ENCODE results near the gene ADCY9. TPM values are rescaled to one million over a fixed set of nuclear protein-coding genes. Genes with fewer than 3 reads are reported as not detected.
"Not testable (repeated sequence)": the region's sequence is repeated elsewhere in the genome, so short reads cannot be mapped to it uniquely, and the experiment has no call there.

ADCY9 gene
- total RNA-seq, 1 experiment from 2014 or later: 10.5 TPM

DNA sequence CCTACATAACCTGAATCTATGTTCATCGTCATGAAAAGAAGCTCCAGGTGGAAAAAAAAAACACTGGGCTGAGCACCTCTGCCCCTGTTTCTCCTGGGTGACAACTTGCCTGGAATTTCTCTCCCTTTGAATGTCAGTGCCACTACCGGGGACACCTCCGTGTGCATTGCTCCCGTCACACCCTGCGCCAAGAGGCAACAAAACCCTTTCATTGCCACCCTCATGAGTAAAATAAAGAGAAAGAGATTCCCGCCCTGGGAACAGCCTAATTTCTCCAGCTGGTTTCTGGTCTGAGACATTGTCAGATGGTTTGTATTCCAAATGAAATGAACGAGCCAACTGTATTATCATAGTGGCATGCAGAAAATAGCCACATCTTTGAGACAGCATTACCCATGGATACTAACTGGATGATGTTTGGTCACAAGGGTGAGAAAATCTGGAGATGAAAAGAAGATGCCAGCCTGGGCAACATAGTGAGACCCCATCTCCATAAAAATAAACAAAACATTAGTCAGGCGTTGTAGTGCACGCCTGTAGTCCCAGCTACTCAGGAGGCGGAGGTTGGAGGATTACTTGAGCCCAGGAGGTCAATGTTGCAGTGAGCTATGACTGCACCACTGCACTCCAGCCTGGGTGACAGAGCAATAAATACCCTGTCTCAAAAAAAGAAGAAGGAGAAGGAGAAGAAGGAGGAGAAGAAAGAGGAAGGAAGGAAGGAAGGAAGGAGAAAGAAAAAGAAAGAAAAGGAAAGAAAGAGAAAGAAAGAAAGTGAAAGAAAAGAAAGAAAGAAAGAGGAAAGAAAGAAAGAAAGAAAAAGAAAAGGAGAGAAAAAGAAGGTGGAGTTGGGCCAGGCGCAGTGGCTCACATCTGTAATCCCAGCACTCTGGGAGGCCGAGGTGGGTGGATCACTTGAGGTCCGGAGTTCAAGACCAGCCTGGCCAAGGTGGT, 42.2 kb upstream of the ADCY9 start:
- TF ChIP-seq, protein P1, sequence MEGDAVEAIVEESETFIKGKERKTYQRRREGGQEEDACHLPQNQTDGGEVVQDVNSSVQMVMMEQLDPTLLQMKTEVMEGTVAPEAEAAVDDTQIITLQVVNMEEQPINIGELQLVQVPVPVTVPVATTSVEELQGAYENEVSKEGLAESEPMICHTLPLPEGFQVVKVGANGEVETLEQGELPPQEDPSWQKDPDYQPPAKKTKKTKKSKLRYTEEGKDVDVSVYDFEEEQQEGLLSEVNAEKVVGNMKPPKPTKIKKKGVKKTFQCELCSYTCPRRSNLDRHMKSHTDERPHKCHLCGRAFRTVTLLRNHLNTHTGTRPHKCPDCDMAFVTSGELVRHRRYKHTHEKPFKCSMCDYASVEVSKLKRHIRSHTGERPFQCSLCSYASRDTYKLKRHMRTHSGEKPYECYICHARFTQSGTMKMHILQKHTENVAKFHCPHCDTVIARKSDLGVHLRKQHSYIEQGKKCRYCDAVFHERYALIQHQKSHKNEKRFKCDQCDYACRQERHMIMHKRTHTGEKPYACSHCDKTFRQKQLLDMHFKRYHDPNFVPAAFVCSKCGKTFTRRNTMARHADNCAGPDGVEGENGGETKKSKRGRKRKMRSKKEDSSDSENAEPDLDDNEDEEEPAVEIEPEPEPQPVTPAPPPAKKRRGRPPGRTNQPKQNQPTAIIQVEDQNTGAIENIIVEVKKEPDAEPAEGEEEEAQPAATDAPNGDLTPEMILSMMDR (conservative IDR thresholded peaks at IDR 0.05): no peak
- no peaks in the 10 kb centered on the region for H3K36me3 ChIP-seq (ENCODE audit: low read depth)
- no peaks in the 10 kb centered on the region for H3K9me3 ChIP-seq (ENCODE audit: insufficient read depth, low read depth)
- POLR2A ChIA-PET (ENCODE audit: unreplicated experiment): no interaction called here
- no peaks in the 10 kb centered on the region for H4K20me1 ChIP-seq (ENCODE audit: insufficient read depth)
- CTCF ChIA-PET: no interaction called here
- H3K4me2 ChIP-seq: no peak overlapping the region
- no TSS peak for BruUV-seq (replicated peaks)
- H3K27me3 ChIP-seq (ENCODE audit: insufficient read depth, low read depth): 0 out of 2 replicates have a peak, but pooled peaks cover 6% of the 10 kb centered on the region
- no peaks in the 10 kb centered on the region for H3K79me2 ChIP-seq (ENCODE audit: low read depth)
- H3K4me1 ChIP-seq (replicated peaks; ENCODE audit: insufficient read depth): no peaks in the 10 kb centered on the region
- DNase-seq: no peak
- H3K9me2 ChIP-seq (ENCODE audit: insufficient read depth): no peaks in the 10 kb centered on the region
- intact Hi-C loops (cut with micrococcal nuclease; ENCODE audit: unreplicated experiment): no loop called here
- H3K4me3 ChIP-seq: no peak overlapping the region
- no peak overlapping the region for H3K27ac ChIP-seq
- no peak overlapping the region for H2AFZ ChIP-seq
- no peaks in the 10 kb centered on the region for H3F3A ChIP-seq (ENCODE audit: insufficient read depth, low read depth)

DNA sequence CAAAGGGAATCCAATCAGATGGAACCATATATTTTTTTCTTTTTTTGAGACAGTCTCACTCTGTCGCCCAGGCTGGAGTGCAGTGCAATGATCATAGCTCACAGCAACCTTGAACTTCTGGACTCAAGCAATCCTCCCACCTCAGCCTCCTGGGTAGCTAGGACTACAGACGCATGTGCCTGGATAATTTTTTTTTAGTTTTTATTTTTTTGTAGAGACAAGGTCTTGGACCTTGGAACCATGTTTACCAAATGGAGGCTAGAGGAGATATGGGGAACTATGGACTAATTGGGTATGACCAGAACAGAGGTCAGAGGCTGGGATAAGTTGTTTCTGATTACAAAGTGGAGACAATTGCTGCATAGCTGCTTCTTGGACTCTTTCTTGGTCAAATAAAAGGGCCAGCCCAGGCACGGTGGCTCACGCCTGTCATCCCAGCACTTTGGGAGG, 41.2 kb upstream of the ADCY9 start:
- no peak for TF ChIP-seq EZH2 (IDR thresholded peaks at IDR 0.05; ENCODE audit: low read depth)
- TF ChIP-seq, protein P1 (conservative IDR thresholded peaks at IDR 0.05): no peak
- Histone ChIP-seq H3K9me2 (ENCODE audit: insufficient read depth) (no peaks in the 10 kb centered on the region), H3F3A (ENCODE audit: insufficient read depth, low read depth) (peaks cover under 1% of the 10 kb centered on the region; the same call in 1 of the 2 replicates), H3K27me3 (ENCODE audit: insufficient read depth, low read depth) (0 out of 2 replicates have a peak, but pooled peaks cover 6% of the 10 kb centered on the region), H3K9me3 (ENCODE audit: insufficient read depth, low read depth) (no peaks in the 10 kb centered on the region), H3K36me3 (ENCODE audit: low read depth) (no peaks in the 10 kb centered on the region), H3K79me2 (ENCODE audit: low read depth) (no peaks in the 10 kb centered on the region), H3K4me1 (replicated peaks; ENCODE audit: insufficient read depth) (no peaks in the 10 kb centered on the region), H3K4me2 (no peak overlapping the region), H2AFZ (no peak overlapping the region), H4K20me1 (ENCODE audit: insufficient read depth) (no peaks in the 10 kb centered on the region), H3K4me3 (no peak overlapping the region), H3K27ac (no peak overlapping the region)
- no TSS peak for BruUV-seq (replicated peaks)
- intact Hi-C loops (cut with micrococcal nuclease; ENCODE audit: unreplicated experiment): no loop called here
- no peak for DNase-seq
- CTCF ChIA-PET: no interaction called here
- POLR2A ChIA-PET (ENCODE audit: unreplicated experiment): no interaction called here

DNA sequence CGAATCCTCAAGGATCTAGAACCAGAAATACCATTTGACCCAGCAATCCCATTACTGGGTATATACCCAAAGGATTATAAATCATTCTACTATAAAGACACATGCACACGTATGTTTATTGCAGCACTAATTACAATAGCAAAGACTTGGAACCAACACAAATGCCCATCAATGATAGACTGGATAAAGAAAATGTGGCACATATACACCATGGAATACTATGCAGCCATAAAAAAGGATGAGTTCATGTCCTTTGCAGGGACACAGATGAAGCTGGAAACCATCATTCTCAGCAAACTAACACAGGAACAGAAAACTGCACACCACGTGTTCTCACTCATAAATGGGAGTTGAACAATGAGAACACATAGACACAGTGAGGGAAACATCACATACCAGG, 40.3 kb upstream of the ADCY9 start:
- CTCF ChIA-PET; intact Hi-C loops (cut with micrococcal nuclease; ENCODE audit: unreplicated experiment); H3K79me2 ChIP-seq (ENCODE audit: low read depth); H3K4me2 ChIP-seq; H3K4me3 ChIP-seq; H3K4me1 ChIP-seq (replicated peaks; ENCODE audit: insufficient read depth); H3K27me3 ChIP-seq (ENCODE audit: insufficient read depth, low read depth); H3K36me3 ChIP-seq (ENCODE audit: low read depth); DNase-seq; H3K9me3 ChIP-seq (ENCODE audit: insufficient read depth, low read depth); H2AFZ ChIP-seq; BruUV-seq (replicated peaks); POLR2A ChIA-PET (ENCODE audit: unreplicated experiment); H4K20me1 ChIP-seq (ENCODE audit: insufficient read depth); H3F3A ChIP-seq (ENCODE audit: insufficient read depth, low read depth); H3K27ac ChIP-seq; H3K9me2 ChIP-seq (ENCODE audit: insufficient read depth): not testable (repeated sequence)

DNA sequence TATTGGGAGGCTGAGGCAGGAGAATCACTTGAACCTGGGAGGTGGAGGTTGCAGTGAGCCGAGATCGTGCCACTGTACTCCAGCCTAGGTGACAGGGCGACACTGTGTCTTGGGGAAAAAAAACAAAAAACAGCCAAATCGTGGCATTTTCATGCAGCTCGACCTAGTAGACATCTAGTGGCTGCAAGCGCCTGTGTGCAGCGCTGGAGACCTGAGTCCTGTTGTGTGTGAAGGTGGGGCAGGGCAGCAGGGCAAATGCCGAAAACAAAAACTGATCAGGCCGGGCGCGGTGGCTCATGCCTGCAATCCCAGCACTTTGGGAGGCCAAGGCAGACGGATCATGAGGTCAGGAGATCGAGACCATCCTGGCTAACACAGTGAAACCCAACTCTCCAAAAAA, 37.1 kb upstream of the ADCY9 start:
- intact Hi-C loops (cut with micrococcal nuclease; ENCODE audit: unreplicated experiment); H3K4me2 ChIP-seq: not testable (repeated sequence)

More for the DNA sequence above, 37.1 kb upstream of the ADCY9 start:
- H3K36me3 ChIP-seq (ENCODE audit: low read depth); H3K9me2 ChIP-seq (ENCODE audit: insufficient read depth); DNase-seq; H3K27ac ChIP-seq; H3K4me1 ChIP-seq (replicated peaks; ENCODE audit: insufficient read depth); H3F3A ChIP-seq (ENCODE audit: insufficient read depth, low read depth); H3K9me3 ChIP-seq (ENCODE audit: insufficient read depth, low read depth); BruUV-seq (replicated peaks); H4K20me1 ChIP-seq (ENCODE audit: insufficient read depth); H2AFZ ChIP-seq; H3K79me2 ChIP-seq (ENCODE audit: low read depth); CTCF ChIA-PET; H3K27me3 ChIP-seq (ENCODE audit: insufficient read depth, low read depth); H3K4me3 ChIP-seq: not testable (repeated sequence)
- POLR2A ChIA-PET (ENCODE audit: unreplicated experiment): interaction anchor here (0.7 kb wide), 1 partner anchor 462 kb away, joined by 5 read pairs; no protein-coding TSS in a partner anchor

All from PC-9 (cell line).